HG03378 (cell line): ENCODE measurements around the gene COL6A6.

ENCODE experiments used
- ATAC-seq: cut with Tn5 transposase; IDR thresholded peaks from one replicate; pipeline ENCODE4 v1.9.1; 2021; ENCODE audit warnings: mild to moderate bottlenecking, moderate library complexity; ENCODE audit not compliant: unreplicated experiment

COL6A6 gene

GRCh38 chr3:130516645-130517512 lies at the start of gene COL6A6:
Gene COL6A6 (plus strand): TSS chr3:130517177. CDS start chr3:130560365, 43,188 bp downstream.
- ATAC-seq, result no peak

GRCh38 chr3:130468311-130468710 lies 48.7 kb upstream of the COL6A6 start:
- ATAC-seq, result no peak

- ATAC-seq, result no peak
Measured at GRCh38 chr3:130470126-130470525, 46.9 kb upstream of the COL6A6 start.

- ATAC-seq, result no peak
Measured at GRCh38 chr3:130473416-130473815, 43.6 kb upstream of the COL6A6 start.

GRCh38 chr3:130480736-130481135 lies 36.2 kb upstream of the COL6A6 start:
- ATAC-seq, result no peak

- ATAC-seq, result no peak
Measured at GRCh38 chr3:130488288-130488687, 28.7 kb upstream of the COL6A6 start.

- ATAC-seq, result no peak
Measured at GRCh38 chr3:130488769-130489450, 28.1 kb upstream of the COL6A6 start.

GRCh38 chr3:130490241-130490640 lies 26.7 kb upstream of the COL6A6 start:
- no peak for ATAC-seq

GRCh38 chr3:130491431-130491830 lies 25.5 kb upstream of the COL6A6 start:
- ATAC-seq, result no peak

- no peak for ATAC-seq
Measured at GRCh38 chr3:130504701-130505100, 12.3 kb upstream of the COL6A6 start.

GRCh38 chr3:130506031-130506430 lies 10.9 kb upstream of the COL6A6 start:
- ATAC-seq, result no peak

GRCh38 chr3:130507746-130508145 lies 9.2 kb upstream of the COL6A6 start:
- ATAC-seq, result no peak

GRCh38 chr3:130509008-130509407 lies 8.0 kb upstream of the COL6A6 start:
- no peak for ATAC-seq

- no peak for ATAC-seq
Measured at GRCh38 chr3:130514681-130515080, 2.3 kb upstream of the COL6A6 start.

- no peak for ATAC-seq
Measured at GRCh38 chr3:130515755-130516154, 1.2 kb upstream of the COL6A6 start.

- no peak for ATAC-seq
Measured at GRCh38 chr3:130517602-130518001, 625 bp downstream of the COL6A6 start.

GRCh38 chr3:130519754-130520153 lies 2.8 kb downstream of the COL6A6 start:
- no peak for ATAC-seq

- no peak for ATAC-seq
Measured at GRCh38 chr3:130522399-130522798, 5.4 kb downstream of the COL6A6 start.

GRCh38 chr3:130527426-130527825 lies 10.4 kb downstream of the COL6A6 start:
- ATAC-seq, result no peak

GRCh38 chr3:130528120-130528519 lies 11.1 kb downstream of the COL6A6 start:
- ATAC-seq, result no peak

GRCh38 chr3:130529486-130530215 lies 12.7 kb downstream of the COL6A6 start:
- ATAC-seq, result no peak
